ENCODE measurements around the gene TARS1.

Gene TARS1

DNA sequence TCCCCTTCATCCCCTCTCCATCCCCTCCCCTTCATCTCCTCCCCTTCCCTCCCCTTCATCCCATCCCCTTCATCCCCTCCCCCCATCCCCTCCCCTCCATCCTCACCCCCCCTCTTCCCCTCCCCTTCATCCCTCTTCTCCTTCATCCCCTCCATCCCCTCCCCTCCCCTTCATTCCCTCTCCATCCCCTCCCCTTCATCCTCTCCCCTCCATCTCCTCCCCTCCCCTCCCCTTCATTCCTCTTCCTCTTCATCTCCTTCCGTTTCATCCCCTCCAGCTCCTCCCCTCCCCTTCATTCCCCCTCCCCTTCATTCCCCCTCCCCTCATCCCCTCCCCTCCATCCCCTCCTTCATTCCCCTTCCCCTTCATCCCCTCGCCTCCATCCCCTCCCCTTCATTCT is 40.1 kb downstream of the TARS1 start:
- H3K9me3 ChIP-seq (ENCODE audit: control extremely low read depth in 1 of 5, control insufficient read depth in 4 of 5, insufficient read depth in 2 of 5, low read depth in 1 of 5, low read length in 4 of 5) = peaks cover 0 to 5% (median 0%) of the 10 kb centered on the region in 5 experiments
- ChIA-PET CTCF (no interaction called here), POLR2A (no interaction called here)
- no peak overlapping the region for H3K4me3 ChIP-seq (ENCODE audit: control insufficient read depth in 1 of 7, extremely low read depth in 1 of 7, insufficient read depth in 4 of 7, low read depth in 2 of 7, low read length in 6 of 7)
- H3K4me1 ChIP-seq (ENCODE audit: control extremely low read depth in 1 of 4, control insufficient read depth in 4 of 4, insufficient read depth in 4 of 4, low read length in 3 of 4) = no peaks in the 10 kb centered on the region
- H3K36me3 ChIP-seq (ENCODE audit: control insufficient read depth in 4 of 4, insufficient read depth in 4 of 4, low read length in 3 of 4) = peaks cover 5 to 13% (median 10%) of the 10 kb centered on the region in 4 experiments
- no peak for DNase-seq
- WGBS (ENCODE audit: insufficient coverage) = no CpG with 5 or more reads among the region's 2 CpGs
- no peaks in the 10 kb centered on the region for H3K27me3 ChIP-seq (replicated peaks in 2 of 5; ENCODE audit: control insufficient read depth in 4 of 5, insufficient read depth in 5 of 5, low read length in 4 of 5)
- no peak overlapping the region for H3K27ac ChIP-seq (ENCODE audit: insufficient read depth in 1 of 2, low read depth in 1 of 2, low read length in 2 of 2, poor library complexity in 1 of 2, severe bottlenecking in 2 of 2)

DNA sequence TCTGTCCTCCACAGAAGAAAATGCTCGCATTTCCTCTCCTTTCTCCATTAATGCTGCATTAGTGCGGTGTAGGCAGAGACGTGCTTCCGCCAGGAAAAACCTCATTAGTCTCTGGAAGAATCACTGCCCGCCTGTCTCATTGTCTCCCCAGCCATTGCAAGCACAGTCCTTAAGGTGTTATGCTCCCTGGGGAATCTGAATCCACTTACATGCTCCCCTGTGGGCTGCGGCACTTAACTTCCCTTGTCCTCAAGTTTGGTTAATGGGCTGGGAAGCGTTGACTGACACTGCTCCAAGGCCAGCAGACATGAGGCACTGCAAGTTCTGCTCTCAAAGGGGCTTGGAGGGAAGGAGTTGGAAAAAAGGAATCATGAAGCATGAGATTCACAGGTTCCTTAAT is 41.6 kb downstream of the TARS1 start:
- H3K27ac ChIP-seq (ENCODE audit: insufficient read depth in 1 of 2, low read depth in 1 of 2, low read length in 2 of 2, poor library complexity in 1 of 2, severe bottlenecking in 2 of 2) = no peak overlapping the region
- WGBS (ENCODE audit: insufficient coverage) = 96% methylated on average over 6 of the region's 7 CpGs
- no peaks in the 10 kb centered on the region for H3K27me3 ChIP-seq (replicated peaks in 2 of 5; ENCODE audit: control insufficient read depth in 4 of 5, insufficient read depth in 5 of 5, low read length in 4 of 5)
- no peaks in the 10 kb centered on the region for H3K4me1 ChIP-seq (ENCODE audit: control extremely low read depth in 1 of 4, control insufficient read depth in 4 of 4, insufficient read depth in 4 of 4, low read length in 3 of 4)
- H3K4me3 ChIP-seq (ENCODE audit: control insufficient read depth in 1 of 7, extremely low read depth in 1 of 7, insufficient read depth in 4 of 7, low read depth in 2 of 7, low read length in 6 of 7) = no peak overlapping the region
- ChIA-PET POLR2A (no interaction called here), CTCF (no interaction called here)
- no peak for DNase-seq
- no peaks in the 10 kb centered on the region for H3K9me3 ChIP-seq (ENCODE audit: control extremely low read depth in 1 of 5, control insufficient read depth in 4 of 5, insufficient read depth in 2 of 5, low read depth in 1 of 5, low read length in 4 of 5)
- H3K36me3 ChIP-seq (ENCODE audit: control insufficient read depth in 4 of 4, insufficient read depth in 4 of 4, low read length in 3 of 4) = peaks cover 0 to 3% (median 0%) of the 10 kb centered on the region in 4 experiments

DNA sequence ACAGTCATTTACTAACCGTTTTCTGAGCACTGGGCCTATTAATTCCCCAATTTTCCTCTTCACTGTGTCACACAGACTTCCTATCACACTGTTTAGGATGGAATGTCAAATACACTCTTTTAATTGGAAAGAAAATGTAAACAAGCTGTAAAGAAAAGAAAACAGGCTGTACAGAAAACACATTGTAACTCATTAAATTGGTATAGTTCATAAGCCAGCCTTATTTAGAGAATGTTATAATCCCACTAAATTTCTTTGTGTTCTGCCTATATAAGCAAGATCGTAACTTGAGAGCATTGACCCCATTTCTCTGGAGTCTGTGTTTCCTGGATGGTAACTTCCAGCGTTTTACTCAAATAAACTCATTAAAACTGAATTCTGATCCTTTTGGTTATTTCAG is 46.5 kb downstream of the TARS1 start:
- POLR2A ChIA-PET = no interaction called here

DNA sequence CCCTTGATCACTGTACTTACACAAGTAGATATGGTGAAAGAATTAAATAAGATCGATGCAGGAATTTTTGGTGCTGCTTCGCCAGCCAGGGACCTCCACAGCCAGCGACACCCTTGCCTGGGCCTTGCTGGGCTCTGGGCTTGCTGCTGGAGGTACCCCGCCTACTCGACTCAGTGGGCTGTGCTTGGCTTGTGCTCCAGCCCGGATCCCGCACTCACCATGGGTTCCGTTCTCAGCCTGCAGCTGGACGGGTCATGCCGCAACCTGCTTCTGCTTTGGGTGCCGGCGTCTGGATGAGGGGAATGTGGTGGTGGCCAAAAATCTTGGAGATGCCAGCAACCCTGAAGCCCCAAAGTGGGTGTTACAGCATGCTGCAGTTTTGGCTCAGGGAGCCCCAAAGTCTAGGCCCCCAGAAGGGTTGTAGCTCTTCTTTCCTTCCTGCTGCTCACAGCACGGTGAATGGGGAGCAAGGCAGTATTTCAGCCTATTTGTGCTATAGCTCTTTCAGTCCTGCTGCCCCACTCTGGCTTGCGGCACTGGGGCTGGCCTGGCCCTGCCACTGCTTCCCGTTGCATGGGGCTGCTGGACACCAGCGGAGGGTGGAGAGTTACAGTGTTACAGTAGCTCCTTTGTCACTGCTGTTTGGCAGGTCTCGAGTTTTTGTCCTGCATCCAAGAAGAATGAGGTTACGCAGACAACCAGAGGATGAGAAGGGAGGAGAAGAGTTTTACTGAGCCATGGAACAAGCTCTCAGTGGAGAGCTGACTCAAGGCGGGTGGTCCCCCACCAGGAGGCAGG is 48.0 kb downstream of the TARS1 start:
- no peaks in the 10 kb centered on the region for H3K9me3 ChIP-seq (ENCODE audit: control extremely low read depth in 1 of 5, control insufficient read depth in 4 of 5, insufficient read depth in 2 of 5, low read depth in 1 of 5, low read length in 4 of 5)
- H3K4me1 ChIP-seq (ENCODE audit: control extremely low read depth in 1 of 4, control insufficient read depth in 4 of 4, insufficient read depth in 4 of 4, low read length in 3 of 4) = no peaks in the 10 kb centered on the region
- CTCF ChIA-PET = no interaction called here
- POLR2A ChIA-PET = no interaction called here
- no peak for DNase-seq
- no peak overlapping the region for H3K4me3 ChIP-seq (ENCODE audit: control insufficient read depth in 1 of 7, extremely low read depth in 1 of 7, insufficient read depth in 4 of 7, low read depth in 2 of 7, low read length in 6 of 7)
- H3K27ac ChIP-seq (ENCODE audit: insufficient read depth in 1 of 2, low read depth in 1 of 2, low read length in 2 of 2, poor library complexity in 1 of 2, severe bottlenecking in 2 of 2) = no peak overlapping the region
- H3K36me3 ChIP-seq (ENCODE audit: control insufficient read depth in 4 of 4, insufficient read depth in 4 of 4, low read length in 3 of 4) = no peaks in the 10 kb centered on the region
- 94% methylated on average over 19 of the region's 19 CpGs for WGBS (ENCODE audit: insufficient coverage)
- no peaks in the 10 kb centered on the region for H3K27me3 ChIP-seq (replicated peaks in 2 of 5; ENCODE audit: control insufficient read depth in 4 of 5, insufficient read depth in 5 of 5, low read length in 4 of 5)

More for the DNA sequence above, 46.5 kb downstream of the TARS1 start:
- CTCF ChIA-PET = no interaction called here
- Histone ChIP-seq H3K36me3 (ENCODE audit: control insufficient read depth in 4 of 4, insufficient read depth in 4 of 4, low read length in 3 of 4) (no peaks in the 10 kb centered on the region), H3K9me3 (ENCODE audit: control extremely low read depth in 1 of 5, control insufficient read depth in 4 of 5, insufficient read depth in 2 of 5, low read depth in 1 of 5, low read length in 4 of 5) (no peaks in the 10 kb centered on the region), H3K4me3 (ENCODE audit: control insufficient read depth in 1 of 7, extremely low read depth in 1 of 7, insufficient read depth in 4 of 7, low read depth in 2 of 7, low read length in 6 of 7) (no peak overlapping the region), H3K27me3 (replicated peaks in 2 of 5; ENCODE audit: control insufficient read depth in 4 of 5, insufficient read depth in 5 of 5, low read length in 4 of 5) (no peaks in the 10 kb centered on the region), H3K27ac (ENCODE audit: insufficient read depth in 1 of 2, low read depth in 1 of 2, low read length in 2 of 2, poor library complexity in 1 of 2, severe bottlenecking in 2 of 2) (no peak overlapping the region), H3K4me1 (ENCODE audit: control extremely low read depth in 1 of 4, control insufficient read depth in 4 of 4, insufficient read depth in 4 of 4, low read length in 3 of 4) (no peaks in the 10 kb centered on the region)
- WGBS (ENCODE audit: insufficient coverage) = 100% methylated on average over 3 of the region's 3 CpGs
- no peak for DNase-seq

DNA sequence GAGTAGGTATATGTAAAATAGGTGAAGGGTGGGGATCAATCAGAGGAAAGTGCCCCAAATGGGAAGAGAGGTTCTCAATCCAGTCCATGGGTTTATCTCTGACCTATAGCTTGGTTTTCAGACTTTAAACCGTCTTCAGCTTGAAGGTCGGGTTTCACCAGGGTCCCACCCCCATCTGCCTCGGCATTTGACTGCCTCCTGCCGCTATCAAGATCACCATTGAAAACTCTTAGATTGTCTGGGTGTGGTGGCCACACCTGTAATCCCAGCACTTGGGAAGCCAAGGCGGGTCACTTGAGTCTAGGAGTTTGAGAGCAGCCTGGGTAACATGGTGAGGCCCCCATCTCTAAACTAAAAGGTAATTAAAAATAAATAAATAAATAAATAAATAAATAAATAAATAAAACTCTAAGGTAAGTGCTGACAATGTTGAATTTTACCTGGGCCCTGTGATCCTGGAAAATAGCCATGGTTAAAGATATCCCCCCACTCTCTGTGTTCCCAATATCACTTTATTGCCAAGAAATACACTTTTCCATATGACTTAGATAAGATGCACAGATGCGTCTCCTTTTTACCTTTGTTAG is 48.8 kb downstream of the TARS1 start:
- ChIA-PET POLR2A (no interaction called here), CTCF (no interaction called here)
- no CpG with 5 or more reads among the region's 6 CpGs for WGBS (ENCODE audit: insufficient coverage)
- H3K4me3 ChIP-seq (ENCODE audit: control insufficient read depth in 1 of 7, extremely low read depth in 1 of 7, insufficient read depth in 4 of 7, low read depth in 2 of 7, low read length in 6 of 7) = no peak overlapping the region
- H3K27ac ChIP-seq (ENCODE audit: insufficient read depth in 1 of 2, low read depth in 1 of 2, low read length in 2 of 2, poor library complexity in 1 of 2, severe bottlenecking in 2 of 2) = no peak overlapping the region
- H3K9me3 ChIP-seq (ENCODE audit: control extremely low read depth in 1 of 5, control insufficient read depth in 4 of 5, insufficient read depth in 2 of 5, low read depth in 1 of 5, low read length in 4 of 5) = no peaks in the 10 kb centered on the region
- no peak for DNase-seq
- no peaks in the 10 kb centered on the region for H3K27me3 ChIP-seq (replicated peaks in 2 of 5; ENCODE audit: control insufficient read depth in 4 of 5, insufficient read depth in 5 of 5, low read length in 4 of 5)
- H3K4me1 ChIP-seq (ENCODE audit: control extremely low read depth in 1 of 4, control insufficient read depth in 4 of 4, insufficient read depth in 4 of 4, low read length in 3 of 4) = no peaks in the 10 kb centered on the region
- no peaks in the 10 kb centered on the region for H3K36me3 ChIP-seq (ENCODE audit: control insufficient read depth in 4 of 4, insufficient read depth in 4 of 4, low read length in 3 of 4)

DNA sequence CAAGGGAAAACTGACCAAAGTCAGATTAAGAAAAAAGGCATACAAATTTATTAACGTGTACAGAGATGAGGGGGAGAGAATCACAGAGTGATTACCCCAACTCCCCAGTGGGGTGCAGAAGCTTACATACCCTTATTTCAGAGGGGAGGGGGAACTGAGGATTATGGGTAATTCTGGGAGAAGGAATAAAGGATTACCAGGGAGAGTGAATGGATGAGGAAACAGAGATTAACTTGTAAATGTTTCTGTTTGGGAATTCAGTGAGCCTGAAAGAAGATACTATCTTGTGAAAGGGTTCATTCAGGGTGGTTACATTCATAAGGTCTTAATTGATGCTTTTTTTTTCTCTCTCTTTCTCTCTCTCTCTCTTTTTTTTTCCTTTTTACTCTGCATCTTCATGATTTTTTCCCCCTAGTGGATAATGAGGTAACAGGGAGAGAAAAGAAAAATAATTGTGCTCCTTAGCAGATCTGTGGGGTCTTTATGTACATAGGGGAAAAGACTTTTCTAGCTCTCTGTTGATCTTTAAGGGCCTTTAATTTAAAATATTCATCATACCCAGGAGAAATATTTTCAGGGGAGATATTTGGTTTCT is 49.4 kb downstream of the TARS1 start:
- DNase-seq = no peak
- ChIA-PET POLR2A (no interaction called here), CTCF (interaction anchor here (1.2 kb wide), 1 partner anchor 11 kb away, joined by 3 read pairs; no protein-coding TSS in a partner anchor)
- no CpG with 5 or more reads among the region's 1 CpG for WGBS (ENCODE audit: insufficient coverage)
- Histone ChIP-seq H3K27ac (ENCODE audit: insufficient read depth in 1 of 2, low read depth in 1 of 2, low read length in 2 of 2, poor library complexity in 1 of 2, severe bottlenecking in 2 of 2) (no peak overlapping the region), H3K9me3 (ENCODE audit: control extremely low read depth in 1 of 5, control insufficient read depth in 4 of 5, insufficient read depth in 2 of 5, low read depth in 1 of 5, low read length in 4 of 5) (no peaks in the 10 kb centered on the region), H3K27me3 (replicated peaks in 2 of 5; ENCODE audit: control insufficient read depth in 4 of 5, insufficient read depth in 5 of 5, low read length in 4 of 5) (no peaks in the 10 kb centered on the region), H3K36me3 (ENCODE audit: control insufficient read depth in 4 of 4, insufficient read depth in 4 of 4, low read length in 3 of 4) (no peaks in the 10 kb centered on the region), H3K4me3 (ENCODE audit: control insufficient read depth in 1 of 7, extremely low read depth in 1 of 7, insufficient read depth in 4 of 7, low read depth in 2 of 7, low read length in 6 of 7) (no peak overlapping the region), H3K4me1 (ENCODE audit: control extremely low read depth in 1 of 4, control insufficient read depth in 4 of 4, insufficient read depth in 4 of 4, low read length in 3 of 4) (no peaks in the 10 kb centered on the region)

DNA sequence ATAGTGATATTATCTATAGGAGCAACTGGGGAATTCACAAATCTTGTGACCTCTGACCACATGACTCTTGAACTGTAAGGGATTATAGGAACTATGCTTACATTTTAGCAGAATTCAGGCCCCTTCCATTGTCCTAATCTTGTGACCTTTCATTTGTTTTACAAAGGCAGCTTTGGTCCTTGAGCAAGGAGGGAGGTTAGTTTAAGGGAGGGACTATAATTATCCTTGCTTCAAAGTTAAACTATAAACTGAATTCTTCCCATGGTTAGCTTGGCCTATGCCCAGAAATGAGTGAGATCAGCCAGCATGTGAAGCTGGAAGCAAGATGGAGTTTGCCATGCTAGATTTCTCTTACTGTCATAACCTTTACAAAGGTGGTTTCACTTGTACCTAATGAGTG is 51.2 kb downstream of the TARS1 start:
- CTCF ChIA-PET = no interaction called here
- Histone ChIP-seq H3K4me1 (ENCODE audit: control extremely low read depth in 1 of 4, control insufficient read depth in 4 of 4, insufficient read depth in 4 of 4, low read length in 3 of 4) (no peaks in the 10 kb centered on the region), H3K27me3 (replicated peaks in 2 of 5; ENCODE audit: control insufficient read depth in 4 of 5, insufficient read depth in 5 of 5, low read length in 4 of 5) (no peaks in the 10 kb centered on the region), H3K27ac (ENCODE audit: insufficient read depth in 1 of 2, low read depth in 1 of 2, low read length in 2 of 2, poor library complexity in 1 of 2, severe bottlenecking in 2 of 2) (no peak overlapping the region), H3K4me3 (ENCODE audit: control insufficient read depth in 1 of 7, extremely low read depth in 1 of 7, insufficient read depth in 4 of 7, low read depth in 2 of 7, low read length in 6 of 7) (no peak overlapping the region), H3K9me3 (ENCODE audit: control extremely low read depth in 1 of 5, control insufficient read depth in 4 of 5, insufficient read depth in 2 of 5, low read depth in 1 of 5, low read length in 4 of 5) (no peaks in the 10 kb centered on the region), H3K36me3 (ENCODE audit: control insufficient read depth in 4 of 4, insufficient read depth in 4 of 4, low read length in 3 of 4) (no peaks in the 10 kb centered on the region)
- DNase-seq = no peak
- POLR2A ChIA-PET = no interaction called here
